Skin epidermis (tissue), 12 donors: Measurements from ENCODE around the gene RALGAPA2.

ENCODE experiments used
- H3K27ac ChIP-seq, 21 experiments: fragments of 200-600 bp; sonication (generic) in 11 of 21; one replicate each; pipeline ENCODE4 v1.5.0; 2020; ENCODE audit warnings: mild to moderate bottlenecking in 3 of 21, inconsistent platforms in 2 of 21, moderate library complexity in 2 of 21
- H3K4me3 ChIP-seq, 7 experiments: fragments of 200-600 bp; sonication (generic) in 2 of 7; one replicate each; pipeline ENCODE4 v1.5.0; 2020; ENCODE audit warnings: inconsistent platforms in 2 of 7, mild to moderate bottlenecking in 2 of 7, moderate library complexity in 1 of 7

The RALGAPA2 gene

DNA sequence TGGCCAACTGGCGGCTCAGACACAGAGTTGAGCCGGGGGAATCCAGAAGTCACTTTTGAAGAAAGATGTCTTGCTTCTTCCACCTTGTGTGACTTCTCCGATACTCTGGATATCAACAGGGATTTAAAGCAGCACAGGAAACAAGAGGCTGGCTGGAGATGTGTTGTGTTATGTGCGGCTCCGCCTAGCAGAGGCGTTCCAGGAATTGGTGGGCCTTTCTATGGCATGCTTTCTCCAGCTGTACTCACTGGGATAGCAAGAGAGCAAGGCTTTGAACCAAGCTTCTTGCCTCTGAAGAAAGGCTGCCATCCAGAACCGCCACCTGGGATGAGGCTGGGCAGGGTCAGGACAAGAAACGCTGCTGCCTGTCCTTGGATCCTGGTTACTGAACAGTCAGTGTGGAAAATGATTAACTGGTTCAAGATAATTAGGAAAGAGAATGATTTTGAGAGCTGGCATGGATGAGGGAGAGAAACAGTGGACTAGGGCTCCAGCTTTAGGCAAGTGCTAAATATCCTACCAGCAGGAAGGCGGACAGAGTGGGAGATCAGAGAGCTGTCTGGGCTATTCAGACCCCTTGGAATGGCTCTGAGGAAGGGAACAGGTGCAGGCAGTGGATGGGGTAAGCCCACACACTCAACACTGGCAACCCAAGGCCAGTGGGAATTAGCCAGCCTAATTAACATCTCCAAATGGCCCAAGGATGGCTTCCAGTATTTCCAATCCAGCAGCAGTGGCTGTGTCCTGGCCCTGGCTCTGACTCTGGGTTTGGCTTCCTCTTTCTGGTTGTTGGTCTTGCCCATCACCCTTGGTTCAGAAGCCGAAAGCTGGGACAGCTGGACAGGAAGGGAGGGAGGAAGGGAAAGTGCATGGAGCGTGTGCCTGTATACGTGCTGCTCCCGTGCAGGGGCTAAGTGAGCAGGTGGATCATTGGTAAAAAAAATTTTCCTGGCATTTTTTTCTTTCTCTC, 312.6 kb downstream of the RALGAPA2 start:
- no peak overlapping the region for H3K4me3 ChIP-seq

DNA sequence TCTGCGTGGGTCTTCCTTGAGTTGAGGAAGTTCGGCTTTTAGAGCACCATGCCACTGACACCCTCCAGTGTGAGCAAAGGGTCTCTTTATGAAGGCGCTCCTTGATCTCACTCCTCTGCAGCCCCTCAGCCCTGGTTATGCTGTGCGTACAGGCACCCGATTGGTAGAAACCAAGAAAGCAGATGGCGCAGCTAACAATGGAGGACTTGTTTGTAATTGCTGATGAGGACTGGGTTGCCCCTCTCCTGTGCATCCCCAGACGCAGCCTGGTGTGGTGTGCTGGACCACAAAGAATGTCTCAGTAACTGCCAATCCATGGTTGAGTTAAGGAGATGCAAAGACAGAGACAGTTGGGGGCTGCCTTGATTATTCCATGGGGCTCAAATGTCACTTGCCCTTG, 314.3 kb downstream of the RALGAPA2 start:
- Histone ChIP-seq H3K4me3 (no peak overlapping the region), H3K27ac (no peak overlapping the region)

More for the DNA sequence above, 312.6 kb downstream of the RALGAPA2 start:
- H3K27ac ChIP-seq: no peak overlapping the region

DNA sequence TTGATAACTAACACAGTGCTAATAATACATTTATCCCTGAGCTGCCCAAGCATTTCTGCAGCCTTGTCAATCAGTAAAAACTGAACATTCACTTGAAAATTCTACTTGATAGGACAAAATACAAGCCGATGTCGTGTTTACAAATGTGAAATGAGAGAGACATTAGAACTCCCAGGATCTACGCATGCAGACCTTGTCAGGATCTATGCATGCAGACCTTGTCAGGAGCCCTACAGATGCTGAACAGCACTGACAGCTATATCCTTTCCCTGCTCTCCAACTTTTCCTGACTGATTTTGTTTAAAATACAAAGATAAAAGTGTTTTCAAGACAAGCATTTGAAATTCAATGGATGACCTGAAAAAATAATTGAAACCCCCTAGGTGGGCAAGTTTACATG, 315.6 kb downstream of the RALGAPA2 start:
- no peak overlapping the region for H3K4me3 ChIP-seq
- no peak overlapping the region for H3K27ac ChIP-seq

DNA sequence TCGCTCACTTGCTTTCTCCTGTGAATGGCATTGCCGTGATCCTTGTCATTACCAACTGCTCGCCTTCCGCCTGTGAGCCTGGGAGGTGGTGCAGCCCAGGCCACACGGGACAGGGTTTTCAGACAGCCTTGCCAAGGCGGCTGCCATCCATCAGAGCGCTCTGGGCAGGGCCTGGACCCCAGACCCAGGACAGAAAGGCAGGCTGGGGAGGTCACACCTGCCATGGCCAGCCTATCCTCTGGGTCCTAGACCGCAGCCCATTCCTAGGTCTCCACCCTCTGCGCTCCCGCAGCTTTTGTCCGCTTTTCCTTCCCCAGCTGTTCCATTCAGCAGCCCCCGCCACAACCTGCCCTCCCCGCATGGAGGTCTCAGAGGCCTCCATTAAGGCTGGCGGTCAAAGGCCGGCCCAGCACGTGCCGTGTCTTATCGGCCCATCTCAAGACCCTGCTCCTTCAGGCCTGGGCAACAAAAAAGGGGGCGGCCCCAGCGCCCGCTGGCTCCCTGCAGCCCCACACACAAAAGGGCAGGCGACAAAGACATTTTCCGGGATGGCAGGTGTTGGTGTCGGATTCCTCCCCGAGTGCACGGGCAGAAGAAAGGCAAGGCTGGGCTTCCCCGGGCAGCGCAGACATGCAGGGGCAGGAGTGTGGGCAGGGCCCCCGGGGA, 316.4 kb downstream of the RALGAPA2 start:
- Histone ChIP-seq H3K27ac (no peak overlapping the region), H3K4me3 (no peak overlapping the region)

DNA sequence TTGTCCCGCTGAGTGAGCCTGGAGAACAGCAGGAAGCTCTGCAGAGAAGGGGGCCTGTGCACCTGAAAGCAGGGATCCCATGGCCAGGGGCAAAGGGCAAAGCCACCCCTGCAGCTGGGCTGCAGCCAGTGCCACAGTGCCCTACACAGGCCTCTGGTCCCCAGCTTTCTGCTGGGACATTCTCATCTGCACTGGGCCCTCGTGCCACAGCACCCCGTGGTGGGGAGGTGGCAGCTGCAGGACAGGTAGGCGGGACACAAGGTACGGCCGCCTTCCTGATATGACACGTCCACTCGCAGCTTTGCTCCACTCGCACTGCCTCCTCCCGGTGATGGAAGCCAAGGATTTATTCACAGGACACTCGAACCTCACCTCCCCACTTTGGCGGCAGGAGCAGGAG, 317.4 kb downstream of the RALGAPA2 start:
- H3K27ac ChIP-seq: no peak overlapping the region
- no peak overlapping the region for H3K4me3 ChIP-seq

DNA sequence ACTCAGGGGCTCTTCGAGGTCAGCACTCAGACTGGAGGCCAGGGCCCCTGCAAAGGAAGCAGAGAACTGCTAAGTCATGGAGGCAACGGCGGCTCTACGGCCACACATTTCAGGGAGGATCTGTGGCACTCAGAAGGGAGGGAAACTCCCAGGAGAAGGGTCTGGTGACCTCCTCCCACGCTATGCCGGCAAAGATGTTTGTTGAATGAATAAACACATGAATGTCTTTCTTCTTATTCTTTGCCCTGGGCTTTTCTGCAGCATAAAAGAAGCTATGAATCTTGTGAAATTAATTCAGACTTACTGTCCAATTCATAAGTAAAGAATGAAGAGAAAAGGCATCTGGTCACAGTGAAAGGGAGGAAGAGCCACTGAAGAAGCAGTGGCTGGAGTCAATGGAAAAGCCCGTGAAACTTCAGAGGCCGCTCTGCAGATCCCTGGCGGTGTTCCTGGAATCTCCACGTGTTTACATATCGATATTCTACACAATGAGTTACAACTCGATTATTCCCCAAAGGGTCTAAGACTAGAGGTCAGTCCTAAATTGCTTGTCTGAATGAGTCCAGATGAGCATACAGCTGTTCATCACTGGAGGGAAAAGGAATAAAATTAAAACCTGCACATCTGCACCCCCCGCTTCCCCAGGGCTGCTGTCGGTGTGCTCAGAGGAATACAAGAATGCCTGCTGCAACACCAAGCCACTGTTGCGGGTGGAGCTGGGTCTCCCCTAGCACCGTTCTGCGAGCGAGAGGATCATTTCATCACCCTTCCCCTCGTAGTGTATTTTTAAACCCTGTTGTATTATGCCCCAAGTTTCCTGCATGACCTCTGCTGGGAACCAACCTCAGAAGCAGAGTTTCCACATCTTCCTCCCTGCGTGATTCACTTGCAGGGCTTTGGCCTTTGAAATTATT, 319.0 kb downstream of the RALGAPA2 start:
- Histone ChIP-seq H3K27ac (no peak overlapping the region), H3K4me3 (no peak overlapping the region)

DNA sequence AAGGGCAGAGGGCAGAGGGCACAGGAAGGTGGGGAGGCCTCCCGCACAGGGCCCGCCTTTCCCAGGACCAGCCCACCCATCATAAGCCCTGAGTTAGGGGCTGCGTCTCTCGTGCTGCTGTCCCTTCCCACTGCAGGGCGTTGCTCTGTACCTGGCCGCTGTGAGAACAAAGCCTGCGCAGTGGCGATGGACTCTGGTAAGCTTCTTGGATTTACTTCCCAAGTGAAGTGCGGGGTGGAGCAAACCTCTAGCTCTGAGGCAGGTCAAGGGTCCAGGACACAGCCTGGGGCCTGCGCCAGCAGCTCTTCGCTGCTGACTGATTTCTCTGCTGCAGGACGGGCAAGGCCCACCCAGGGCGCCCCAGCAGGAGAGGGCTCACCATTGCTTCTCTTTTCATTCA, 320.7 kb downstream of the RALGAPA2 start:
- Histone ChIP-seq H3K27ac (no peak overlapping the region), H3K4me3 (no peak overlapping the region)

DNA sequence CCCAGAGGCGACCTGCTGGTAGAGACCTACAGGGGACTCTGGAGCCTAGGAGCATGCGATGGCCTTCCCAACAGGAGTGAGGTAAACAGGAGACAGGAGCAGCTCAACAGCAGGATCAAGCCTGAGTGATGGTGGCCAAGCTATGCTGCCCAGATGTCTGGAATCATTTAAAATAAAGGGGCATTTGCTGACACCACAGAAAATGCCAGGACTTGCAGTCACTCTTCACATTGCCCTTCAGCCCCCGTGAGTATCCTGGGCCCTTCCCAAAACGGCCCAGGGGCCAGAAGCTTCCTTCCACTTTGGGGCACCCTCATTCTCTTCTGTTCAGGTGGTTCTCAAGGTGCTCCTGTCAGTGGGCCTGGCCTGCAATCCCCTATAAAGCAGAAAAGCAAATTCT, 321.3 kb downstream of the RALGAPA2 start:
- Histone ChIP-seq H3K27ac (no peak overlapping the region), H3K4me3 (no peak overlapping the region)

DNA sequence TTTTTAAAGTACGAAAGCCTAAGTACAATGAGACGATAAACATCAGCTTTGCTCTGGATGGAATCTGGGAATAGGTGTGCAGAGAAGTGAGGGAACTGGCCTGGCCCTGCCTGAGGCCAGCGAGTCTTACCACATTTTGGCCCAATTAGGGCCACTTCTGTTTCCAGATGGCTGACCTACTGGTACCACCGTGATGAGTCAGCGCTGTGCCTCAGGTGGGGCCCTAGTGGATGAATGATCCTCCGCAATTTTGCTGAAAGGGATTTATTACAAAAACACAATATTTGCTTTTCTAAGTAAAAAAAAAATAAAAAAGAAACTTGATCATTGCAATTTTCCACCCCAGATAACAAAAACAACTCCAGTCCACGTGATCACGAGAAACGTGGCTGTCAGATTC, 322.1 kb downstream of the RALGAPA2 start:
- no peak overlapping the region for H3K4me3 ChIP-seq
- no peak overlapping the region for H3K27ac ChIP-seq

DNA sequence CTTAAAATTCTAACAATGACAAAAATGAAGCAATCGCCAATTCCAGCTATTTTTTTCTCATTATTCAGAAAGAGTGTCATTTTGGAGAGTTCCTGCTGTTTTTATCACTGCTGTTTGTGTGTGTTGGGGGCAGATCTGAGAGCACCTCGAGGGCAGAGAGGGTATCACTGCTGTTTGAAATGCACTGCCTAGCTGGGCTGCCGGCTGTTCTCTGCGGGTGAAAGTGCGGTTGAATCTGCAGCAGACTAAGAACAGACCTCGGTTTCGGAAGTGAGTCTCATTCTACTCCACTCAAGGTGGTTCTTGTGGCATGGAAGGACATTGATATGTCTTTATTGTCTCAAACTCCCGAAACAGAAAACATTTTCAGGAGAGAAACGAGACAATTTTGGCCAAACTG, 326.3 kb downstream of the RALGAPA2 start:
- no peak overlapping the region for H3K4me3 ChIP-seq
- H3K27ac ChIP-seq: no peak overlapping the region

DNA sequence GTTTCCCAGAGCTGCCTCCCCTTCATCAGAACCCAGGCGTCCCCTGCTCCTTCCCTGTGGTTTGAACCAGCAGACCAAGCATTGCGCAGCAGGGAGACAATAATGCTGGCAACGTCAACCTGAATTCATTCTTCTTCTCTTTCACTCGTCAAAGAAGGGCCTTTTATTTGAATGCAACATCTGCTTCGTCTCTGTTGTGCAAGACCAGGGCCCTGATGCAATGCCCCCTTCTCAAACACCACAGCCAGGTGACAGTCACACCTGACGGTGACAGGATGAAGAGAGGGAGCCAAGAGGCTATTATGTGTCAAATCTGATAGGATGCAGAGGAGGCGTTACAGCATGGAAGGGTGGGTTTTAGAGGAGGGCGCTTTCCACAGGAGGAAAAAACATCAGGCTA, 336.6 kb downstream of the RALGAPA2 start:
- no peak overlapping the region for H3K27ac ChIP-seq

DNA sequence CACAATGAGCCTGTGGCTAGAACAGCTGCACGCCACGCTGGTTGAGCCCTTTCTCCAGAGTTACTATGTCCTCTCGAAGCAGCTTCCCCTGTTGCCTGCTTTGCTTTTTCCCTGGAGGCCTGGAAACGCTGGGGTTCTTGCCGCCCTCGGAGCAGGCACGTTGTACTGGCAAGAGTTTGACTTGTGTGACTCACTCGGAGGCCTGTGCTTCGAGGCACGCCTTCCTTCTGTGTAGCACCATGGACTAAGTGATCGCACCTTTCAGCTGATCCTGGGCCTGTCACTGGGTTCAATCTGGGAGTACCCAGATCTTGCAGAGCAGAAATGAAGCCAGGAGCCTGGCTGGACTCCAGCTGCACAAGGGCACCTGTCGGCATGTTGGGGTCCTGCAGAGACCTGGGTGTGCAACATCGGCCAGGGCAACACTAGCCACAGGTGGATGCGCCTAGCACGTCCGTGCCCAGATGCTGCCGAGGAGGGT, 339.3 kb downstream of the RALGAPA2 start:
- H3K27ac ChIP-seq: no peak overlapping the region
- H3K4me3 ChIP-seq: no peak overlapping the region

More for the DNA sequence above, 336.6 kb downstream of the RALGAPA2 start:
- H3K4me3 ChIP-seq: no peak overlapping the region

DNA sequence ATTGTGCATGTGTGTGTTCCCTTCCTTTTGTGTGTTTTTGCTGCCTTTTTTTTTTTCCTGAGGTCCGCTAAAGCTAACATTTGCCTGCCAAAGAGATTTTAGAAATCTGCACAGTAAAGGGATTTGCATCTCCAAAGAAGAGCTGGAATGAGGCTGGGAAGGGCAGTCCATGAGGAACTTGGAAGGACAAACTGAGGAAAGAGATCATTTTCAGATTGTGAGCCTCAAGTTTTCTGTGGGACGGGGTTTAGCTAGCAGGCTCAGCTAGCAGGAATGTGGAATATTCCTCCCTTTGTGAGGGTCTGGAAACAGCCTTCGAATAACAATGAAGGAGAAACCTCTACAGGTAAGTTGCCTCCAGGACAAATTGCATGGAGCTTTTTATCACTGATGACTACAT, 340.8 kb downstream of the RALGAPA2 start:
- Histone ChIP-seq H3K27ac (no peak overlapping the region), H3K4me3 (no peak overlapping the region)

DNA sequence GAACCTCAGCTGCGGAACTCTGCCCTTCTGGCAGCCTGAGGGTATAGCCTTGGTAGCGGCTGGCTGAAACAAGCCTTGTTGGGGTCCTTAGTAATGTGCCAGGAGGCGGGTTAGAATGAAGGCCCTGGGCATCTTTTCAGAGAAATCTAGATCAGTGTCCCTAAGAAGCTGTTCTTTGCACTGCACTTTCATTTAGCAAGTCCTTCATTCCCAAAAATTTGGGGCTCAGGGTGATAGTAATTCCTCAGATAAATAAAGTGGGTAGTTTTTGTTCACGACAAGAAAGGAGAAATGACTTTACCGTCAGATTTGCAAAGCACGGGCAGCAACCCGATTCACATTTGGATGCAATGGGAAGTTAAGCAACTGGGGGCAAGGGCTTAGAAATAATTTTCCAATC, 341.4 kb downstream of the RALGAPA2 start:
- Histone ChIP-seq H3K4me3 (no peak overlapping the region), H3K27ac (no peak overlapping the region)

DNA sequence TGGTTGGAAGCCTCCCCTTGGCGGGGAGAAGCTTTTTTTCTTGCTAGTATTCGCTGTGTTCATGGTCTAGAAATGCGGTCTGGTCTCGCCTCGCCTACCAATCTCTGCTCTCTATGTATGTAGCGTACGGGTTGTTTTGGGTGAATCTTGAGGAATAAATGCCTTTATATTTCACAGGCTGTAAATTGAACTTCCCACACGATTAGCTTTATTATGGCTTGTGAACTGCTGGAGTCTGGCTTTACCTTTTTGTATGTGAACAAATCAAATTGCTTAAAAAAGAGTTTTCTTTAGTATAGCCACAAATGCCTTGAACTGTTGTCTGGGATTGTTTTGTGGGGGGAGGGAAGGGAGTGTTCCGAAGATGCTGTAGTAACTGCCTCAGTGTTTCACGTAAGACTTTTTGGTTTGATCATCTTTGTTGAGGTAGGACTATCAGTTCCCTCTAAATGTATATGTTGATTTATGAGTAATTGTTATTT, 342.3 kb downstream of the RALGAPA2 start:
- Histone ChIP-seq H3K27ac (no peak overlapping the region), H3K4me3 (no peak overlapping the region)

DNA sequence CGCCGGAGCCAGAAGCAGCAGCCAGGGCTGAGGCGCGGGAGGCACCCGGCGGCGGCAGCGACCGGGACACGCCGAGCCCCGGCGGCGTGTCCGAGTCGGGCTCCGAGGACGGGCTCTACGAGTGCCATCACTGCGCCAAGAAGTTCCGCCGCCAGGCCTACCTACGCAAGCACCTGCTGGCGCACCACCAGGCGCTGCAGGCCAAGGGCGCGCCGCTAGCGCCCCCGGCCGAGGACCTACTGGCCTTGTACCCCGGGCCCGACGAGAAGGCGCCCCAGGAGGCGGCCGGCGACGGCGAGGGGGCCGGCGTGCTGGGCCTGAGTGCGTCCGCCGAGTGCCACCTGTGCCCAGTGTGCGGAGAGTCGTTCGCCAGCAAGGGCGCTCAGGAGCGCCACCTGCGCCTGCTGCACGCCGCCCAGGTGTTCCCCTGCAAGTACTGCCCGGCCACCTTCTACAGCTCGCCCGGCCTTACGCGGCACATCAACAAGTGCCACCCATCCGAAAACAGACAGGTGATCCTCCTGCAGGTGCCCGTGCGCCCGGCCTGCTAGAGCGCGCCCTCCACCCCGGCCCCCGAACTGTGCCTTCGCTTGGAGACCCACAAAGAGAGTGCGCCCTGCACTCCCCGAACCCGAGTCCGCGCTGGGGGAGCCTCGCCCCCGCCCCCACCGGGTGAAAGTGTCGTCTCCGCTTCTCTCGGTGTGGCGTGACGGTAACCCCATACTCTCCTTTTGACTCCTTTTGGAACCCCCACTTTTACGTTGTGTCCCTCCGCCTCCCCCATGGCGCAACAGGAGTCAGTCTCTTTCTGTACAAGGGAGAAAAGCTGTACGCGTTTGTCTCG, 343.0 kb downstream of the RALGAPA2 start:
- H3K27ac ChIP-seq: no peak overlapping the region
- peak overlapping the region in 4 of 7 experiments; percentile 14 to 38 (median 26) for H3K4me3 ChIP-seq

DNA sequence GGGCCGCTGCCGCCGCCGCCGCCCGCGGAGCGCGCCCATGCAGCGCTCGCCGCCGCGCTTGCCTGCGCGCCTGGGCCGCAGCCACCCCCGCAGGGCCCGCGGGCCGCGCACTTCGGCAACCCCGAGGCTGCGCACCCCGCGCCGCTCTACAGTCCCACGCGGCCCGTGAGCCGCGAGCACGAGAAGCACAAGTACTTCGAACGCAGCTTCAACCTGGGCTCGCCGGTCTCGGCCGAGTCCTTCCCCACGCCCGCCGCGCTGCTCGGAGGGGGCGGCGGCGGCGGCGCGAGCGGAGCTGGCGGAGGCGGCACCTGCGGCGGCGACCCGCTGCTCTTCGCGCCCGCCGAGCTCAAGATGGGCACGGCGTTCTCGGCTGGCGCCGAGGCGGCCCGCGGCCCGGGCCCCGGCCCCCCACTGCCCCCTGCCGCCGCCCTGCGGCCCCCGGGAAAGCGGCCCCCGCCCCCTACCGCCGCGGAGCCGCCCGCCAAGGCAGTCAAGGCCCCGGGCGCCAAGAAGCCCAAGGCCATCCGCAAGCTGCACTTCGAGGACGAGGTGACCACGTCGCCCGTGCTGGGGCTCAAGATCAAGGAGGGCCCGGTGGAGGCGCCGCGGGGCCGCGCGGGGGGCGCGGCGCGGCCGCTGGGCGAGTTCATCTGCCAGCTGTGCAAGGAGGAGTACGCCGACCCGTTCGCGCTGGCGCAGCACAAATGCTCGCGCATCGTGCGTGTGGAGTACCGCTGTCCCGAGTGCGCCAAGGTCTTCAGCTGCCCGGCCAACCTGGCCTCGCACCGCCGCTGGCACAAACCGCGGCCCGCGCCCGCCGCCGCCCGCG, 343.8 kb downstream of the RALGAPA2 start:
- peak overlapping the region in 4 of 7 experiments; percentile 14 to 38 (median 26) for H3K4me3 ChIP-seq

More for the DNA sequence above, 343.8 kb downstream of the RALGAPA2 start:
- H3K27ac ChIP-seq: no peak overlapping the region
